Measurements from ENCODE around the gene NR1H2.
"Not testable (repeated sequence)": the region's sequence is repeated elsewhere in the genome, so short reads cannot be mapped to it uniquely, and the experiment has no call there.

Gene NR1H2

DNA sequence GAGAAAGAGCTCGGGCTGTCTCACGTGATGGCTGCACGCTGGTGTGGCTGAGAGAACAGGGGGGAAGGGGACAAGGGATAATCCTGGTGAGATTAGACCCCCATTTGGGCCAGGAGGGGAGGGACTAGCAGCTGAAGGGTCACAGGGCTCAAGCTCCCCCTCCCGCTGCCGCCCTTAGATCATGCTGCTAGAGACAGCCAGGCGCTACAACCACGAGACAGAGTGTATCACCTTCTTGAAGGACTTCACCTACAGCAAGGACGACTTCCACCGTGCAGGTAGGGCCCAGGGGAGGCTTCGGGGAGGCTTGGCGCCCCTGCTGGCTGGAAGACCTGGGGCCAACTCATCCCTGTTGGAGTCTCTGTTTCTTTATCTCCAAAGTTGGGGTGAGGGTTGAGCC is 3.3 kb downstream of the NR1H2 start:
- no peak for DNase-seq

DNA sequence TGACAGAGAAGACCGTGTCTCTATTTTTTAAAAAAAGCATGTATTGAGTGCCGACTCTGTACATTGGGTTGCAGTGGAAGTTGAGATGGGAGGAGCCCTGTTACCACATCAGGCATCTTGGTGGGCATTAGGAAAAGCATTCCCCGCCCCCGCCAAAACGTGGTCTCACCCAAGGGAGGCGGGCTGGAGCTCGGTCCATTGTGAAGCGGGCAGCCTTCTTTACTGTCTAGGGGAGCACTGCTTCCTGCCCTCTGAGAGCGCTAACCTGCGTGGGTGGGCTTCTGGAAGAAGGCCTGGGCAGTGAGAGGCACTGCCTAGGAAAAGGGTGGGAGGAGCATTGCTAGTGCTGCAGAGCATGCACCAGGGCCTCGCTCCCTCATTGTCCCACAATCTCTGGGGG is 3.9 kb downstream of the NR1H2 start:
- DNase-seq = no peak

GRCh38 chr19:50380751-50381151 is 4.5 kb downstream of the NR1H2 start:
- no peak for DNase-seq

DNA sequence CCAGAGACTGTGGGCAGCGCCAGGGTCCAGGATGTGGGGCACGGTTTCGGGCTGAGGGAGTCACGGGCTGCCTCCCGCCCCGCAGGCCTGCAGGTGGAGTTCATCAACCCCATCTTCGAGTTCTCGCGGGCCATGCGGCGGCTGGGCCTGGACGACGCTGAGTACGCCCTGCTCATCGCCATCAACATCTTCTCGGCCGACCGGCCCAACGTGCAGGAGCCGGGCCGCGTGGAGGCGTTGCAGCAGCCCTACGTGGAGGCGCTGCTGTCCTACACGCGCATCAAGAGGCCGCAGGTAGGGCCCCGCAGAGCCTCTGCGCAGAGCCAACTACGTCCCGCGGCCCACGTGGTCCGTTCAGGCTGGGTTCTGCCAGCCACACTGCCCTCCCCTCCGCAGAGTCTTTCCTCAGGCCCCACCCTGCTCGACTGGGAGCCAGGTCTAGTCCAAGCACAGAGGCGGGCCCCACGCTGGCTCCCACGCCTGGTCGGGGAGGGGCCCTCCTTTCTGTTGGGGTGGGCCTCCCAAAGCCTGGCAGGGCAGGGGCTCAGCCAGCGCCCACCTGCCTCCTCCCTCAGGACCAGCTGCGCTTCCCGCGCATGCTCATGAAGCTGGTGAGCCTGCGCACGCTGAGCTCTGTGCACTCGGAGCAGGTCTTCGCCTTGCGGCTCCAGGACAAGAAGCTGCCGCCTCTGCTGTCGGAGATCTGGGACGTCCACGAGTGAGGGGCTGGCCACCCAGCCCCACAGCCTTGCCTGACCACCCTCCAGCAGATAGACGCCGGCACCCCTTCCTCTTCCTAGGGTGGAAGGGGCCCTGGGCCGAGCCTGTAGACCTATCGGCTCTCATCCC is 5.8 kb downstream of the NR1H2 start:
- DNase-seq = no peak

GRCh38 chr19:50383001-50383851 is 7.0 kb downstream of the NR1H2 start:
- DNase-seq = no peak

DNA sequence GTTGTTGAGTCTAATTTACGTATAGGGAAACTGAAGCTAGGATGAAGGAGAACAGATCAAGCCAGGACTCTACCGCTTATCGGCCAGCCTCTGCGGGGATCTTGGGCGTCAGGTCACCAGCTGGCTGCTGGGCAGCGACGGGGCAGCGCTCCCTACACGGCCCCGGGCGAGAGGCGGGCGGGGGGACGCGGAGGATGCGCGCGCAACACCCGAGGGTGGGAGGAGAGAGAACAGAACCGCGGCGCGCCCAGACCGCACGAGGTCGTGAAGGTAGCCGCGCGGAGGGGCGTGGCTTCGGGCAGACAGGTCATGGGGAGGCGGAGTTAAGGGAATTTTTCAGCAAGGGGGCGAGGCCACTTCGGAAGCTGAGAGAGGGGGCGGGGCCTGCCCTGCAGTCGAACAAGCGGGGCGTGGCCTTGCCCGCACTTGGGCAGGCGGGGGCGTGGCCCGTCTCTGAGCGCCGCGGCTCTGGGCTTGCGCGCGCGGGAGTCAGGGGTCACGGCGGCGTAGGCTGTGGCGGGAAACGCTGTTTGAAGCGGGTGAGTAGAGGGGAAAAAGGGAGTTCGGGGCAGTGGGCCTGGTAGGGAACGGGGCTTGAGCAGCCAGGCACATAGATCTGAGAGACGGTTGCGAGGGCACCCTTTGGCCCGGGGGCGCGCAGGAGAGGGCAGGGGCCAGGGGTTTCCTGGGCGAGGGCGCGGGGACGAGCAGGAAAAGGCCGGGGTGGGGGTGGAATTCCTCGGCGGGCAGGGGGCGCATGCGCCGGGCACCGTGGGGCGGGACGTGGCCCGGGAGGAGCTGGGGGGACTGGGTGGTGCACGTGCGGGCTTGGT is 7.8 kb downstream of the NR1H2 start, which contains the start of gene POLD1:
Gene POLD1, plus strand, starts transcription at position 496 of the 833 bp plus-strand sequence. CDS start 14,505 bp downstream, outside the sequence.
- DNase-seq = peak; percentile 94

- no peak for DNase-seq
Measured at GRCh38 chr19:50384685-50385535, 8.7 kb downstream of the NR1H2 start.

DNA sequence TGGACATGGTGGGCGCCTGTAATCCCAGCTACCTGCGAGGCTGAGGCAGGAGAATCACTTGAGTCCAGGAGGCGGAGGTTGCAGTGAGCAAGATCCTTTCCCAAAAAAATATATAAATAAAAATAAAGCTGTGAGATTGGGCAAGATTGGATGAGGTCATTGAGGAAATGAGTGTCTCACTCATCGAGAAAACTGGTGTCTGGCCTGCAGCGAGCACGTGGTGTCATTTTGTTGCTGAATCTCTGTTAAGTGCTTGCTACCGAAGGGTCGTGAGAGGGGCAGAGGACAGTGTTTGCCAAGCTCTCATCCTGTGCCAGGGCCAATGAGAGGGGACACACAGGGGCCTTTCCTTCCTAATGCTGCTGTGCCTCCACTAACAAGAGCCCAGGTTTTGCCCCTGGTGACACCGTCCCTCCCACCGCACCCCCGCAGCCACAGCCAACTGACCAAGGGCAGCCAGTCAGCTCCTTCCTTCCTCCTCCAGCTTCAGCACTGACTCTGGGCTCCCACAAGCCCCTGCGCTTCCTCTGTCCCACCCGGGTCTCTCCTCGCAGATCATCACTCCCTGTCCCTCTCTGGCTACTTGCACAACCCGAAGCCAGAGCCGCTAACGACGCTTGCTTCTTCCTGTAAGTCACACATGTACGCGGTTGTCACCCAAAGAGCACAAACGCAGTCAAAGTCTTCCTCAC is 11.1 kb downstream of the NR1H2 start:
- no peak for DNase-seq

DNA sequence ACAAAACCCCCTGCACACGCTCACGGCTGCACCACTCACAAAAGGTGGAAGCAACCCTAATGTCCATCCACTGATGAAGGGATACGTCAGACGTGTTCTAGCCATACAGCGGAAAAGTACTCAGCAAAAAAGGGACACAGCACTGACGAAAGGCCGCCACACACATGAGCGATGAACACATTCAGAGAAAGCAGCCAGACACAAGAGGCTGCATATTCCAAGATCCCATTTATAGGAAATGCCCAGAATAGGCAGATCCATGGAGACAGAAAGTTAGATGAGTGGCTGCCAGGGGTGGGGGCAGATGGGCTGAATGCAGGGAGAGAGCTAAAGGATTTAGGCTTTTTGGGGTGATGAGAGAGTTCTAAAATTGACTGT is 11.6 kb downstream of the NR1H2 start:
- DNase-seq = no peak

GRCh38 chr19:50390295-50390694 is 14.0 kb downstream of the NR1H2 start:
- DNase-seq = not testable (repeated sequence)

- DNase-seq = not testable (repeated sequence)
Measured at GRCh38 chr19:50390952-50391351, 14.7 kb downstream of the NR1H2 start.

GRCh38 chr19:50392759-50393158 is 16.5 kb downstream of the NR1H2 start:
- DNase-seq = no peak

GRCh38 chr19:50393589-50393988 is 17.3 kb downstream of the NR1H2 start:
- no peak for DNase-seq

DNA sequence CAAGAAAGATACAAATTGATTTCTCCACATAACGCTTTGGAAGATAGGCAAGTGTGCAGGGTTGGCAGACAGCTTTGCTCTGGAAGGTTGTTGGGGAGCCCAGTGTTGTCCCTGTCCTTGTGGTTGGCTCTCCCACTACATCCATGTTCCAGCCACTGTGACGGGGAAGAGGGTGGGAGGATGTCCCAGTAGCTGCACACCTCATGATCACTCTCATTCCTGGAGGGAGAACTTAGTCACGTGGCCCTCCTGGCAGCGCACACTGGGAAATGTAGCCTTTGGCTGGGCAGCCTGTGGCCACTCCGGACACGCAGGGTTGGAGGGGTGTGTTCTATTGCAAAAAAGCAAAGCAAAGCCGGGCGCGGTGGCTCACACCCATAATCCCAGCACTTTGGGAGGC is 17.8 kb downstream of the NR1H2 start:
- DNase-seq = no peak

- DNase-seq = no peak
Measured at GRCh38 chr19:50398675-50399367, 22.6 kb downstream of the NR1H2 start.

GRCh38 chr19:50399368-50399745 is 23.1 kb downstream of the NR1H2 start:
- DNase-seq = no peak

DNA sequence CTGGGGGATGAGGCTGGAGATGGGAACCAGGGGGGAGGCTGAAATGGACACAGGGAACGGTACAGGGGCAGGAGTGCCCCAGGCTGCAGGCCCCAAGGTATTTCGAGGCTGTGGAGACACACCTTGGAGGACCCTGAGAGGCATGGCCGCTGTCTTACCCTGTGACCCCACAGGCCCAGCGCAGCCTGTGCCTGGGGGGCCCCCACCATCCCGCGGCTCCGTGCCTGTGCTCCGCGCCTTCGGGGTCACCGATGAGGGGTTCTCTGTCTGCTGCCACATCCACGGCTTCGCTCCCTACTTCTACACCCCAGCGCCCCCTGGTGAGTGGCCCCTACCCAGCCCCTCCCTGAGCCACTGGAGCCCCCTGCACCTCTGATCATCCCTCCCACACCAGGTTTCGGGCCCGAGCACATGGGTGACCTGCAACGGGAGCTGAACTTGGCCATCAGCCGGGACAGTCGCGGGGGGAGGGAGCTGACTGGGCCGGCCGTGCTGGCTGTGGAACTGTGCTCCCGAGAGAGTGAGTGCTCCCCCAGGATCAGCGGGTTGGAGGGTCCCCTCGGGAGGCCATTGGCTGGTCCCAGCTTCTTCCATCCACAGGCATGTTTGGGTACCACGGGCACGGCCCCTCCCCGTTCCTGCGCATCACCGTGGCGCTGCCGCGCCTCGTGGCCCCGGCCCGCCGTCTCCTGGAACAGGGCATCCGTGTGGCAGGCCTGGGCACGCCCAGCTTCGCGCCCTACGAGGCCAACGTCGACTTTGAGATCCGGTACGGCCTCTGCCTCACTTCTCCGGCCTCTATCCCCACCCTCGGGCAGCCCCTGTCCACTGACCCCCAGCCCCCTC is 25.6 kb downstream of the NR1H2 start:
- DNase-seq = no peak

DNA sequence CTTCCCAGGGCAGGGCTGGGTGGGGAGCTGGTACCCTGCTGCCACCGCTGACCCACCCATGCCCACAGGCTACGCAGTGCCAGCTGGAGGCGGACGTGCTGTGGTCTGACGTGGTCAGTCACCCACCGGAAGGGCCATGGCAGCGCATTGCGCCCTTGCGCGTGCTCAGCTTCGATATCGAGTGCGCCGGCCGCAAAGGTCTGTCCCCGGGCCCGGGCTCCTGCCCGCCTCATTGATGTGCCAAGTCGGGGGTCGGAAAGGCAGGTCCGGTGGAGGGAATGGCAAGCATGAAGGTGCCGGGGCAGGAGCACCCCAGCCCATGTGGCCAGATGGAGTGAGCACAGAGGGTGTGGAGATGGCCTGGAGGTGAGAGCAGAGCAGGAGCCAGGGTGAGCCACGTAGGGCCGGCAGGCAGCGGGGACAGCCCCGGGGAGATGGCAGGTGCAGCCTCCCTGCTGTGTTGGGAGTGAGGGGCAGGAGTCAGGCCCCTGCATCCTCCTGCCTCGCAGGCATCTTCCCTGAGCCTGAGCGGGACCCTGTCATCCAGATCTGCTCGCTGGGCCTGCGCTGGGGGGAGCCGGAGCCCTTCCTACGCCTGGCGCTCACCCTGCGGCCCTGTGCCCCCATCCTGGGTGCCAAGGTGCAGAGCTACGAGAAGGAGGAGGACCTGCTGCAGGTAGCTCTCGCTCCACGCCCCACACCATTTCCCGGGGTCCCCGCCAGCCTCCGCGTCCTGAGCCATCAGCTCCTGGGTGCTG is 26.5 kb downstream of the NR1H2 start:
- DNase-seq = no peak
